HEK293 (cell line): ENCODE data around the gene INCA1.

Experiments
- CTCF ChIA-PET: fragments of 350-600 bp; formaldehyde crosslinking; extraction: SDS; loops from one replicate; lab custom pipeline; 2021; ENCODE audit warnings: antibody characterized with exemption; lab: Yijun Ruan, JAX
- POLR2A ChIA-PET: fragments of 300-600 bp; formaldehyde crosslinking; extraction: SDS; loops from one replicate; lab custom pipeline; 2020; ENCODE audit warnings: antibody characterized with exemption, inconsistent platforms; lab: Yijun Ruan, JAX
- H3K27ac ChIP-seq: fragments of 200-500 bp; sonication (Bioruptor generic); 2 replicates; pipeline ENCODE4 v1.5.1; 2014; ENCODE audit warnings: low read depth, low read length, control low read depth, inconsistent platforms; ENCODE audit errors: extremely low read depth
- H3K36me3 ChIP-seq, 2 experiments: fragments of 200-500 bp in 1 of 2; sonication (Bioruptor generic) in 1 of 2; 1 replicate in 1 of 2; 2 replicates in 1 of 2; pipeline ENCODE4 v1.5.1; 2014 to 2017; ENCODE audit warnings: inconsistent platforms in 2 of 2, low read length in 2 of 2; ENCODE audit not compliant: control insufficient read depth in 2 of 2, insufficient read depth in 1 of 2
- H3K4me1 ChIP-seq: fragments of 200-500 bp; sonication (Bioruptor generic); 2 replicates; pipeline ENCODE4 v1.5.1; 2014; ENCODE audit warnings: mild to moderate bottlenecking, low read length, inconsistent platforms; ENCODE audit not compliant: control insufficient read depth, insufficient read depth
- H3K4me3 ChIP-seq: 2 replicates; pipeline ENCODE4 v1.5.1; 2011; ENCODE audit warnings: low read depth, mild to moderate bottlenecking, control low read depth, low read length, moderate library complexity
- H3K9me3 ChIP-seq: fragments of 200-500 bp; sonication (Bioruptor generic); 2 replicates; pipeline ENCODE4 v1.5.1; 2014; ENCODE audit warnings: low read depth, low read length, inconsistent platforms; ENCODE audit not compliant: control insufficient read depth, insufficient read depth
- BCL6B ChIP-seq: fragments of 450-650 bp; formaldehyde crosslinking; IDR thresholded peaks from 2 replicates; pipeline ENCODE4 v1.5.1; 2017; ENCODE audit warnings: missing biosample characterization, missing genetic modification characterization
- GLI4 ChIP-seq: fragments of 450-650 bp; formaldehyde crosslinking; IDR thresholded peaks from 2 replicates; pipeline ENCODE4 v1.5.1; 2016; ENCODE audit warnings: missing biosample characterization, missing genetic modification characterization
- GLIS2 ChIP-seq: fragments of 450-650 bp; formaldehyde crosslinking; IDR thresholded peaks from 2 replicates; pipeline ENCODE4 v1.5.1; 2016; ENCODE audit warnings: missing biosample characterization, missing genetic modification characterization
- IKZF3 ChIP-seq: fragments of 450-650 bp; IDR thresholded peaks from 2 replicates; pipeline ENCODE4 v1.5.0; 2018; ENCODE audit warnings: missing biosample characterization, mild to moderate bottlenecking, missing genetic modification characterization, moderate library complexity
- KLF16 ChIP-seq: fragments of 450-650 bp; formaldehyde crosslinking; IDR thresholded peaks from 2 replicates; pipeline ENCODE4 v1.5.1; 2017; ENCODE audit warnings: missing biosample characterization, missing genetic modification characterization
- MZF1 ChIP-seq: fragments of 450-650 bp; formaldehyde crosslinking; IDR thresholded peaks from 2 replicates; pipeline ENCODE4 v1.5.1; 2017; ENCODE audit warnings: missing biosample characterization, missing genetic modification characterization, borderline replicate concordance
- PRDM1 ChIP-seq: fragments of 450-650 bp; formaldehyde crosslinking; IDR thresholded peaks from 2 replicates; pipeline ENCODE4; 2016; ENCODE audit warnings: missing biosample characterization, missing genetic modification characterization
- ZBTB20 ChIP-seq: fragments of 450-650 bp; formaldehyde crosslinking; IDR thresholded peaks from 2 replicates; pipeline ENCODE4 v1.5.1; 2016; ENCODE audit warnings: missing biosample characterization, missing genetic modification characterization
- ZBTB26 ChIP-seq: fragments of 450-650 bp; formaldehyde crosslinking; optimal IDR thresholded peaks from 2 replicates; pipeline ENCODE3; 2016; ENCODE audit warnings: missing biosample characterization, mild to moderate bottlenecking, missing genetic modification characterization
- ZBTB48 ChIP-seq: fragments of 450-650 bp; formaldehyde crosslinking; IDR thresholded peaks from 2 replicates; pipeline ENCODE4 v1.5.1; 2016; ENCODE audit warnings: missing biosample characterization, missing genetic modification characterization
- ZFP69B ChIP-seq: fragments of 450-650 bp; formaldehyde crosslinking; IDR thresholded peaks from 2 replicates; pipeline ENCODE4 v1.5.1; 2016; ENCODE audit warnings: missing biosample characterization, missing genetic modification characterization
- ZNF114 ChIP-seq: fragments of 450-650 bp; formaldehyde crosslinking; IDR thresholded peaks from 2 replicates; pipeline ENCODE4 v1.5.0; 2017; ENCODE audit warnings: missing biosample characterization, missing genetic modification characterization
- ZNF140 ChIP-seq: fragments of 450-650 bp; formaldehyde crosslinking; IDR thresholded peaks from 2 replicates; pipeline ENCODE4 v1.5.1; 2016; ENCODE audit warnings: missing biosample characterization, missing genetic modification characterization
- ZNF146 ChIP-seq: fragments of 450-650 bp; formaldehyde crosslinking; IDR thresholded peaks from 2 replicates; pipeline ENCODE4 v1.5.1; 2016; ENCODE audit warnings: missing biosample characterization, missing genetic modification characterization
- ZNF19 ChIP-seq: fragments of 450-650 bp; formaldehyde crosslinking; IDR thresholded peaks from 2 replicates; pipeline ENCODE4; 2016; ENCODE audit warnings: missing biosample characterization, missing genetic modification characterization, low read depth
- ZNF221 ChIP-seq: fragments of 450-650 bp; formaldehyde crosslinking; IDR thresholded peaks from 2 replicates; pipeline ENCODE4 v1.5.1; 2017; ENCODE audit warnings: missing biosample characterization, missing genetic modification characterization, borderline replicate concordance
- ZNF416 ChIP-seq: fragments of 450-650 bp; formaldehyde crosslinking; IDR thresholded peaks from 2 replicates; pipeline ENCODE4 v1.5.1; 2016; ENCODE audit warnings: missing biosample characterization, missing genetic modification characterization
- ZNF426 ChIP-seq: fragments of 450-650 bp; formaldehyde crosslinking; IDR thresholded peaks from 2 replicates; pipeline ENCODE4 v1.5.1; 2017; ENCODE audit warnings: missing biosample characterization, missing genetic modification characterization, mild to moderate bottlenecking, inconsistent platforms, moderate library complexity
- ZNF510 ChIP-seq: fragments of 450-650 bp; formaldehyde crosslinking; IDR thresholded peaks from 2 replicates; pipeline ENCODE4 v1.5.1; 2018; ENCODE audit warnings: mild to moderate bottlenecking, missing genetic modification characterization, missing biosample characterization; ENCODE audit not compliant: insufficient replicate concordance
- ZNF521 ChIP-seq: fragments of 450-650 bp; formaldehyde crosslinking; IDR thresholded peaks from 2 replicates; pipeline ENCODE4 v1.5.1; 2017; ENCODE audit warnings: missing biosample characterization, mild to moderate bottlenecking, missing genetic modification characterization
- ZNF571 ChIP-seq: fragments of 450-650 bp; formaldehyde crosslinking; IDR thresholded peaks from 2 replicates; pipeline ENCODE4 v1.5.0; 2017; ENCODE audit warnings: missing biosample characterization, missing genetic modification characterization
- ZNF600 ChIP-seq: fragments of 450-650 bp; formaldehyde crosslinking; IDR thresholded peaks from 2 replicates; pipeline ENCODE4 v1.5.1; 2016; ENCODE audit warnings: missing biosample characterization, missing genetic modification characterization
- ZNF658 ChIP-seq: fragments of 450-650 bp; formaldehyde crosslinking; IDR thresholded peaks from 2 replicates; pipeline ENCODE4; 2016; ENCODE audit warnings: missing biosample characterization, missing genetic modification characterization
- ZNF664 ChIP-seq: fragments of 450-650 bp; formaldehyde crosslinking; IDR thresholded peaks from 2 replicates; pipeline ENCODE4 v1.5.1; 2016; ENCODE audit warnings: missing biosample characterization, missing genetic modification characterization
- ZNF768 ChIP-seq: fragments of 450-650 bp; formaldehyde crosslinking; IDR thresholded peaks from 2 replicates; pipeline ENCODE4 v1.5.1; 2018; ENCODE audit warnings: missing biosample characterization, mild to moderate bottlenecking, missing genetic modification characterization
- ZNF791 ChIP-seq: fragments of 450-650 bp; formaldehyde crosslinking; IDR thresholded peaks from 2 replicates; pipeline ENCODE4 v1.5.1; 2016; ENCODE audit warnings: missing biosample characterization, missing genetic modification characterization
- ZSCAN5A ChIP-seq: fragments of 450-650 bp; formaldehyde crosslinking; IDR thresholded peaks from 2 replicates; pipeline ENCODE4 v1.5.1; 2016; ENCODE audit warnings: missing biosample characterization, missing genetic modification characterization
- TF ChIP-seq, protein P1 (sequence below): fragments of 450-650 bp; formaldehyde crosslinking; conservative IDR thresholded peaks from 2 replicates; pipeline ENCODE4 v1.5.1; 2016; ENCODE audit warnings: low read depth, missing biosample characterization, missing genetic modification characterization

INCA1 gene

DNA sequence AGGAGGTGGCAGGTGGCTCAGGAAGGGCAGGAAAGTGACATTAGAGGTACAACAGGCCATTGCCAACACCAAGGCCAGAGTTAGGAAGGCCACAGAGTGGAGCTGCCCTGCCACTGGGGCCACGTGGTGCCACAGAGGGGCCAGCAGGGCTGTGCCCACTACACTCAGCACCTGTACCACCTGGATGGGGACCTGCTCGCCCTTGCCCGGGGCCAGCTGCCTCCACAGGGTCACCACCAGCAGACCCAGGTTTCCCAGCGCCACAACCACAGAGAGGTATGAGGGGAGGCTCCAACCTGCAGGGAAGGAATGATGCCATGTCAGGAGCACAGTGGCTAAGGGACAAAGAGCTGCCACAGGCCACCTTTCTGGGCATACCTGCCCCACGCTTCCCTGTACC is 36.7 kb upstream of the INCA1 start:
- no peak overlapping the region for H3K27ac ChIP-seq
- ChIA-PET CTCF (interaction anchor here (0.6 kb wide), 1 partner anchor 294 kb away, joined by 3 read pairs; the partner anchor contains the start of genes CXCL16 and ZMYND15), POLR2A (no interaction called here)
- H3K4me3 ChIP-seq, result no peak overlapping the region
- H3K4me1 ChIP-seq, result 0 out of 2 replicates have a peak, but pooled peaks cover 2% of the 10 kb centered on the region
- H3K9me3 ChIP-seq, result no peaks in the 10 kb centered on the region
- TF ChIP-seq ZNF521, result no peak
- TF ChIP-seq ZNF791 (tag by site-specific recombination), result no peak
- TF ChIP-seq ZNF768 (tag by site-specific recombination), result no peak
- TF ChIP-seq BCL6B (tag by site-specific recombination), result no peak
- TF ChIP-seq ZNF426 (tag by site-specific recombination), result no peak
- no peak for TF ChIP-seq ZNF19 (tag by site-specific recombination)
- TF ChIP-seq ZNF510 (tag by site-specific recombination), result no peak
- TF ChIP-seq ZBTB26 (tag by site-specific recombination), result no peak
- TF ChIP-seq MZF1 (tag by site-specific recombination), result no peak
- no peak for TF ChIP-seq ZNF664 (tag by site-specific recombination)
- no peak for TF ChIP-seq ZNF146 (tag by site-specific recombination)
- TF ChIP-seq, protein P1, sequence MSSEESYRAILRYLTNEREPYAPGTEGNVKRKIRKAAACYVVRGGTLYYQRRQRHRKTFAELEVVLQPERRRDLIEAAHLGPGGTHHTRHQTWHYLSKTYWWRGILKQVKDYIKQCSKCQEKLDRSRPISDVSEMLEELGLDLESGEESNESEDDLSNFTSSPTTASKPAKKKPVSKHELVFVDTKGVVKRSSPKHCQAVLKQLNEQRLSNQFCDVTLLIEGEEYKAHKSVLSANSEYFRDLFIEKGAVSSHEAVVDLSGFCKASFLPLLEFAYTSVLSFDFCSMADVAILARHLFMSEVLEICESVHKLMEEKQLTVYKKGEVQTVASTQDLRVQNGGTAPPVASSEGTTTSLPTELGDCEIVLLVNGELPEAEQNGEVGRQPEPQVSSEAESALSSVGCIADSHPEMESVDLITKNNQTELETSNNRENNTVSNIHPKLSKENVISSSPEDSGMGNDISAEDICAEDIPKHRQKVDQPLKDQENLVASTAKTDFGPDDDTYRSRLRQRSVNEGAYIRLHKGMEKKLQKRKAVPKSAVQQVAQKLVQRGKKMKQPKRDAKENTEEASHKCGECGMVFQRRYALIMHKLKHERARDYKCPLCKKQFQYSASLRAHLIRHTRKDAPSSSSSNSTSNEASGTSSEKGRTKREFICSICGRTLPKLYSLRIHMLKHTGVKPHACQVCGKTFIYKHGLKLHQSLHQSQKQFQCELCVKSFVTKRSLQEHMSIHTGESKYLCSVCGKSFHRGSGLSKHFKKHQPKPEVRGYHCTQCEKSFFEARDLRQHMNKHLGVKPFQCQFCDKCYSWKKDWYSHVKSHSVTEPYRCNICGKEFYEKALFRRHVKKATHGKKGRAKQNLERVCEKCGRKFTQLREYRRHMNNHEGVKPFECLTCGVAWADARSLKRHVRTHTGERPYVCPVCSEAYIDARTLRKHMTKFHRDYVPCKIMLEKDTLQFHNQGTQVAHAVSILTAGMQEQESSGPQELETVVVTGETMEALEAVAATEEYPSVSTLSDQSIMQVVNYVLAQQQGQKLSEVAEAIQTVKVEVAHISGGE, result no peak
- no peak for TF ChIP-seq ZFP69B (tag by site-specific recombination)
- TF ChIP-seq ZNF416 (tag by site-specific recombination), result no peak
- no peak for TF ChIP-seq KLF16
- no peak for TF ChIP-seq PRDM1
- TF ChIP-seq GLIS2 (tag by site-specific recombination), result no peak
- no peaks in the 10 kb centered on the region for H3K36me3 ChIP-seq

DNA sequence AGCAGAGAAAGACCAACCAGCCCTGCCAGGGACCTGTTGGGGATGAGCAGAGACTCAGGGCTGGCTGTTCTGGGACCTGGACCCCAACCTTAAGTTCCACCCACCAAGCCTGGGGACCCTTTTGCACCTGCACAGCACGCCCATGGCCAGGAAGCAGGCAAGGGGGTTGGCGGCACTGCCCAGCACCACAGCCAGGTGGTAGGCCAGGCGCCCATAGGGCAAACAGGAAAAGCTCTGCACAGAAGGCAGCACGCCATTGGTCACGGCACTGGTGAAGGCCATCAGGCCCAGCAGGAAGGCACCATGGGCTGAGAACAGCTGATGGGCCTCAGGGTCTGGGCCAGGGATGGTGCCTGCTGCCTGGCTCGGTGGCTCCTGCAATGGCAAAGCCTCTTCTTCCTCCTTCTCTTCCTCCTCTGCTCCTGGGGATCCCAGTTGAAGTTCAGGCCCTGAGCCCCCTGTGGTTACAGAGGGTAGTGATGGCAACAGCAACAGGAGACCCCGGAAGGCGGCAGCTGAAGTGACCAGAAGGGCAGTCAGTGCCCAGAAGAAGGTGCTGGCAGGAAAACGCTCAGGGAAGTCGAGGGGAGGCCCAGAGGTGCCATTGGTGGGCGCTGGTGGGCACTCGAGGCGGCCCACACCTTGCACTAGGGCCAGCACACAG is 36.2 kb upstream of the INCA1 start:
- no peak overlapping the region for H3K4me3 ChIP-seq
- H3K4me1 ChIP-seq, result 0 out of 2 replicates have a peak, but pooled peaks cover 2% of the 10 kb centered on the region
- no peaks in the 10 kb centered on the region for H3K9me3 ChIP-seq
- no peak for TF ChIP-seq KLF16
- TF ChIP-seq ZBTB20 (tag by site-specific recombination), result no peak
- no peak for TF ChIP-seq MZF1 (tag by site-specific recombination)
- TF ChIP-seq ZNF571 (tag by site-specific recombination), result no peak
- TF ChIP-seq ZBTB48 (tag by site-specific recombination), result no peak
- TF ChIP-seq ZNF600 (tag by site-specific recombination), result no peak
- no peak for TF ChIP-seq IKZF3 (tag by site-specific recombination)
- TF ChIP-seq ZNF140 (tag by site-specific recombination), result no peak
- no peak for TF ChIP-seq GLI4 (tag by site-specific recombination)
- TF ChIP-seq ZNF221 (tag by site-specific recombination), result no peak
- no peak for TF ChIP-seq ZBTB26 (tag by site-specific recombination)
- TF ChIP-seq ZSCAN5A (tag by site-specific recombination), result no peak
- TF ChIP-seq ZNF114 (tag by site-specific recombination), result no peak
- TF ChIP-seq ZNF658 (tag by site-specific recombination), result no peak
- TF ChIP-seq, all 188 proteins: peak for 0
- ChIA-PET POLR2A (no interaction called here), CTCF (no interaction called here)
- no peak overlapping the region for H3K27ac ChIP-seq
- no peaks in the 10 kb centered on the region for H3K36me3 ChIP-seq
